HepG2 (cell line): ENCODE results near the gene TLE7. TPM values are rescaled to one million over a fixed set of nuclear protein-coding genes. Genes with fewer than 3 reads are reported as not detected.
A peak's percentile ranks its signal among the peaks of the same experiment; 100 is the strongest.

Source experiments
- ELF4 ChIP-seq: sonication (generic); formaldehyde crosslinking; IDR thresholded peaks from 2 replicates; pipeline ENCODE4 v1.5.0; 2020; ENCODE audit warnings: missing genetic modification reagents, mild to moderate bottlenecking, moderate library complexity, borderline replicate concordance
- GLI4 ChIP-seq: sonication (generic); formaldehyde crosslinking; IDR thresholded peaks from 2 replicates; pipeline ENCODE4 v1.5.1; 2020; ENCODE audit warnings: missing genetic modification reagents, mild to moderate bottlenecking, moderate library complexity, borderline replicate concordance
- HDAC1 ChIP-seq: sonication (generic); formaldehyde crosslinking; IDR thresholded peaks from 2 replicates; pipeline ENCODE4 v1.5.1; 2020; ENCODE audit warnings: mild to moderate bottlenecking, missing genetic modification reagents
- JARID2 ChIP-seq: sonication (generic); formaldehyde crosslinking; IDR thresholded peaks from 2 replicates; pipeline ENCODE4 v1.8.1; 2023; ENCODE audit warnings: missing genetic modification reagents, inconsistent platforms; ENCODE audit not compliant: insufficient replicate concordance
- MTA3 ChIP-seq: sonication (generic); formaldehyde crosslinking; IDR thresholded peaks from 2 replicates; pipeline ENCODE4 v1.4.0; 2020; ENCODE audit warnings: missing genetic modification reagents
- MTF2 ChIP-seq: sonication (generic); formaldehyde crosslinking; IDR thresholded peaks from 2 replicates; pipeline ENCODE4 v1.5.0; 2020; ENCODE audit warnings: missing genetic modification reagents, borderline replicate concordance
- NFE2 ChIP-seq: sonication (generic); formaldehyde crosslinking; IDR thresholded peaks from 2 replicates; pipeline ENCODE4 v1.4.0; 2020; ENCODE audit warnings: missing genetic modification reagents
- POLR2A ChIP-seq, 2 experiments: IDR thresholded peaks; 2 replicates each; pipeline ENCODE4 v1.6.1; 2011; ENCODE audit warnings: low read depth in 2 of 2, low read length in 2 of 2, mild to moderate bottlenecking in 1 of 2, moderate library complexity in 1 of 2; ENCODE audit not compliant: insufficient read depth in 1 of 2
- RARA ChIP-seq: IDR thresholded peaks from 2 replicates; pipeline ENCODE4 v1.6.1; 2016; ENCODE audit warnings: missing genetic modification reagents, missing compliant biosample characterization
- RFX1 ChIP-seq: fragments of 450-650 bp; IDR thresholded peaks from 2 replicates; pipeline ENCODE4 v1.6.1; 2017
- SAP130 ChIP-seq: IDR thresholded peaks from 2 replicates; pipeline ENCODE4 v1.6.1; 2016; ENCODE audit warnings: low read depth
- TAF1 ChIP-seq: sonication (generic); formaldehyde crosslinking; IDR thresholded peaks from 2 replicates; pipeline ENCODE4 v1.4.0; 2020; ENCODE audit warnings: missing genetic modification reagents
- ZFAT ChIP-seq: sonication (generic); formaldehyde crosslinking; conservative IDR thresholded peaks from 2 replicates; pipeline ENCODE4 v1.8.1; 2023; ENCODE audit warnings: missing genetic modification reagents, inconsistent platforms
- ZNF124 ChIP-seq: sonication (generic); formaldehyde crosslinking; IDR thresholded peaks from 2 replicates; pipeline ENCODE4 v1.4.0; 2020; ENCODE audit warnings: missing genetic modification reagents
- ZNF160 ChIP-seq: sonication (generic); formaldehyde crosslinking; IDR thresholded peaks from 2 replicates; pipeline ENCODE4 v1.8.0; 2022; ENCODE audit warnings: mild to moderate bottlenecking, inconsistent platforms, missing genetic modification reagents
- ZNF652 ChIP-seq: IDR thresholded peaks from 2 replicates; pipeline ENCODE4 v1.6.1; 2016; ENCODE audit warnings: low read depth, borderline replicate concordance
- ZNF75D ChIP-seq: sonication (generic); formaldehyde crosslinking; IDR thresholded peaks from 2 replicates; pipeline ENCODE4 v1.8.1; 2023; ENCODE audit warnings: missing genetic modification reagents, mild to moderate bottlenecking, borderline replicate concordance
- ZNF782 ChIP-seq: sonication (generic); formaldehyde crosslinking; IDR thresholded peaks from 2 replicates; pipeline ENCODE4 v1.4.0; 2020; ENCODE audit warnings: missing genetic modification reagents, mild to moderate bottlenecking, borderline replicate concordance
- ZNF891 ChIP-seq: sonication (generic); formaldehyde crosslinking; IDR thresholded peaks from 2 replicates; pipeline ENCODE4 v1.5.0; 2020; ENCODE audit warnings: mild to moderate bottlenecking, missing genetic modification reagents
- polyA plus RNA-seq, 8 experiments: library from polyadenylated mRNA; depleted of rRNA in 3 of 8; stranded (reverse) in 7 of 8; unstranded in 1 of 8; fragments of >200 nt; fragmentation: Illumina TruSeq in 4 of 8; extraction: Trizol in 4 of 8; gene quantifications; 2 replicates each; pipeline versions ENCODE4 v1.2.1 to v1.2.3, GENCODE V29; 2011 to 2016; ENCODE audit warnings: low read depth in 4 of 8, missing spikeins in 1 of 8, mixed read lengths in 1 of 8; ENCODE audit not compliant: insufficient read depth in 1 of 8
- total RNA-seq, 5 experiments: library from RNA; depleted of rRNA; stranded (reverse); fragments of >200 nt; fragmentation: Illumina TruSeq; extraction: Trizol; gene quantifications; 2 replicates each; pipeline ENCODE4 v1.2.3, GENCODE V29; 2016; ENCODE audit warnings: low read depth in 1 of 5
- TF ChIP-seq, protein P1 (sequence below): sonication (generic); formaldehyde crosslinking; IDR thresholded peaks from 2 replicates; pipeline ENCODE4 v1.9.0; 2022; ENCODE audit warnings: missing genetic modification reagents, mild to moderate bottlenecking, borderline replicate concordance
- TF ChIP-seq, protein P2 (sequence below): sonication (generic); formaldehyde crosslinking; IDR thresholded peaks from 2 replicates; pipeline ENCODE4 v1.4.0; 2020; ENCODE audit warnings: mild to moderate bottlenecking, missing genetic modification reagents
- TF ChIP-seq, protein P3 (sequence below): sonication (generic); formaldehyde crosslinking; IDR thresholded peaks from 2 replicates; pipeline ENCODE4 v1.8.0; 2022; ENCODE audit warnings: missing genetic modification reagents, low read depth, mild to moderate bottlenecking, borderline replicate concordance
- TF ChIP-seq, protein P4 (sequence below): sonication (generic); formaldehyde crosslinking; IDR thresholded peaks from 2 replicates; pipeline ENCODE4 v1.4.0; 2020; ENCODE audit warnings: missing genetic modification reagents
- TF ChIP-seq, protein P5 (sequence below): sonication (generic); formaldehyde crosslinking; IDR thresholded peaks from 2 replicates; pipeline ENCODE4 v1.4.0; 2020; ENCODE audit warnings: mild to moderate bottlenecking, missing genetic modification reagents
- TF ChIP-seq, protein P6 (sequence below), 2 experiments: IDR thresholded peaks; 2 replicates each; pipeline ENCODE4 v1.6.1; 2011 to 2012; ENCODE audit warnings: low read length in 2 of 2, borderline replicate concordance in 1 of 2, low read depth in 1 of 2, mild to moderate bottlenecking in 1 of 2, moderate library complexity in 1 of 2

TLE7 gene
- total and polyA plus RNA-seq, 2 of the 13 experiments (the other 11 are each of a cell fraction or from before 2014, with no cell fraction given) = not detected

DNA sequence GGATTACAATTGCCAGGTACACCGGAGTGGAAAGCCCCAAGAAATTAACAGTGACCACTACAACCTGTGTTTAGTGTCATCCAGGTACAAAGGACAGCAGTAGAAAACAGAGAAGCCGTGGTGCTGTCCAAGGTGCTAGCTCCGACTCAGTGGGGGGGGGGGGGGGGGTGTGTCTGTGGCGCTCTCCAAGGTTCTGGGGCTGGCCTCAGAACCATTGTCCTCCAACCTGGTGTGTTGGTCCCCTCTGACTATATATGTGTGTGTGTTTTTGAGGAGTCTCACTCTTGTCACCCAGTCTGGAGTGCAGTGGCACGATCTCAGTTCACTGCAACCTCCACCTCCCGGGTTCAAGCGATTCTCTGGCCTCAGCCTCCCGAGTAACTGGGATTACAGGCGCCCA is 26.0 kb upstream of the TLE7 start (continued):
- TF ChIP-seq, protein P1, sequence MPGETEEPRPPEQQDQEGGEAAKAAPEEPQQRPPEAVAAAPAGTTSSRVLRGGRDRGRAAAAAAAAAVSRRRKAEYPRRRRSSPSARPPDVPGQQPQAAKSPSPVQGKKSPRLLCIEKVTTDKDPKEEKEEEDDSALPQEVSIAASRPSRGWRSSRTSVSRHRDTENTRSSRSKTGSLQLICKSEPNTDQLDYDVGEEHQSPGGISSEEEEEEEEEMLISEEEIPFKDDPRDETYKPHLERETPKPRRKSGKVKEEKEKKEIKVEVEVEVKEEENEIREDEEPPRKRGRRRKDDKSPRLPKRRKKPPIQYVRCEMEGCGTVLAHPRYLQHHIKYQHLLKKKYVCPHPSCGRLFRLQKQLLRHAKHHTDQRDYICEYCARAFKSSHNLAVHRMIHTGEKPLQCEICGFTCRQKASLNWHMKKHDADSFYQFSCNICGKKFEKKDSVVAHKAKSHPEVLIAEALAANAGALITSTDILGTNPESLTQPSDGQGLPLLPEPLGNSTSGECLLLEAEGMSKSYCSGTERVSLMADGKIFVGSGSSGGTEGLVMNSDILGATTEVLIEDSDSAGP (CRISPR knock-in tag) = no peak
- TF ChIP-seq, protein P2, sequence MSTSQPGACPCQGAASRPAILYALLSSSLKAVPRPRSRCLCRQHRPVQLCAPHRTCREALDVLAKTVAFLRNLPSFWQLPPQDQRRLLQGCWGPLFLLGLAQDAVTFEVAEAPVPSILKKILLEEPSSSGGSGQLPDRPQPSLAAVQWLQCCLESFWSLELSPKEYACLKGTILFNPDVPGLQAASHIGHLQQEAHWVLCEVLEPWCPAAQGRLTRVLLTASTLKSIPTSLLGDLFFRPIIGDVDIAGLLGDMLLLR = no peak
- TF ChIP-seq ZNF75D (CRISPR knock-in tag) (peak; percentile 95), TAF1 (CRISPR knock-in tag) (0 out of 2 replicates have a peak, but pooled peaks have one; percentile 25), ZFAT (peak; percentile 68; the same call in 1 of the 2 replicates), ZNF160 (peak; percentile 94; the same call in 1 of the 2 replicates), ZNF782 (CRISPR knock-in tag) (peak; percentile 76; the same call in 1 of the 2 replicates), POLR2A (IDR thresholded peaks at IDR 0.05; ENCODE audit: insufficient read depth in 1 of 2, low read depth in 2 of 2, low read length in 2 of 2) (no peak), SAP130 (peak; percentile 92), JARID2 (CRISPR knock-in tag) (peak; percentile 77), ZNF124 (CRISPR knock-in tag) (peak; percentile 90), GLI4 (peak; percentile 98; the same call in 1 of the 2 replicates), ZNF891 (CRISPR knock-in tag) (peak; percentile 88; the same call in 1 of the 2 replicates), HDAC1 (CRISPR knock-in tag) (peak; percentile 77), MTF2 (no peak), RFX1 (no peak), ELF4 (CRISPR knock-in tag) (peak; percentile 92), NFE2 (CRISPR knock-in tag) (0 out of 2 replicates have a peak, but pooled peaks have one; percentile 41), MTA3 (CRISPR knock-in tag) (0 out of 2 replicates have a peak, but pooled peaks have one; percentile 84), RARA (CRISPR knock-in tag) (peak; percentile 83), ZNF652 (CRISPR knock-in tag) (no peak)
- TF ChIP-seq, protein P3, sequence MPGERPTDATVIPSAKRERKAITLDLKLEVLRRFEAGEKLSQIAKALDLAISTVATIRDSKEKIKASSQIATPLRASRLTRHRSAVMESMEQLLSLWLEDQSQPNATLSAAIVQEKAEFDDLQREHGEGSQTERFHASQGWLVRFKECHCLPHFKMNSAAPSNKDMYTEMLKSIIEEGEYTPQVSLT = peak; percentile 70; the same call in 1 of the 2 replicates
- TF ChIP-seq, protein P4, sequence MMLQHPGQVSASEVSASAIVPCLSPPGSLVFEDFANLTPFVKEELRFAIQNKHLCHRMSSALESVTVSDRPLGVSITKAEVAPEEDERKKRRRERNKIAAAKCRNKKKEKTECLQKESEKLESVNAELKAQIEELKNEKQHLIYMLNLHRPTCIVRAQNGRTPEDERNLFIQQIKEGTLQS = peak; percentile 85
- TF ChIP-seq, protein P5, sequence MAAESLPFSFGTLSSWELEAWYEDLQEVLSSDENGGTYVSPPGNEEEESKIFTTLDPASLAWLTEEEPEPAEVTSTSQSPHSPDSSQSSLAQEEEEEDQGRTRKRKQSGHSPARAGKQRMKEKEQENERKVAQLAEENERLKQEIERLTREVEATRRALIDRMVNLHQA (CRISPR knock-in tag) = 0 out of 2 replicates have a peak, but pooled peaks have one; percentile 59
- TF ChIP-seq, protein P6, sequence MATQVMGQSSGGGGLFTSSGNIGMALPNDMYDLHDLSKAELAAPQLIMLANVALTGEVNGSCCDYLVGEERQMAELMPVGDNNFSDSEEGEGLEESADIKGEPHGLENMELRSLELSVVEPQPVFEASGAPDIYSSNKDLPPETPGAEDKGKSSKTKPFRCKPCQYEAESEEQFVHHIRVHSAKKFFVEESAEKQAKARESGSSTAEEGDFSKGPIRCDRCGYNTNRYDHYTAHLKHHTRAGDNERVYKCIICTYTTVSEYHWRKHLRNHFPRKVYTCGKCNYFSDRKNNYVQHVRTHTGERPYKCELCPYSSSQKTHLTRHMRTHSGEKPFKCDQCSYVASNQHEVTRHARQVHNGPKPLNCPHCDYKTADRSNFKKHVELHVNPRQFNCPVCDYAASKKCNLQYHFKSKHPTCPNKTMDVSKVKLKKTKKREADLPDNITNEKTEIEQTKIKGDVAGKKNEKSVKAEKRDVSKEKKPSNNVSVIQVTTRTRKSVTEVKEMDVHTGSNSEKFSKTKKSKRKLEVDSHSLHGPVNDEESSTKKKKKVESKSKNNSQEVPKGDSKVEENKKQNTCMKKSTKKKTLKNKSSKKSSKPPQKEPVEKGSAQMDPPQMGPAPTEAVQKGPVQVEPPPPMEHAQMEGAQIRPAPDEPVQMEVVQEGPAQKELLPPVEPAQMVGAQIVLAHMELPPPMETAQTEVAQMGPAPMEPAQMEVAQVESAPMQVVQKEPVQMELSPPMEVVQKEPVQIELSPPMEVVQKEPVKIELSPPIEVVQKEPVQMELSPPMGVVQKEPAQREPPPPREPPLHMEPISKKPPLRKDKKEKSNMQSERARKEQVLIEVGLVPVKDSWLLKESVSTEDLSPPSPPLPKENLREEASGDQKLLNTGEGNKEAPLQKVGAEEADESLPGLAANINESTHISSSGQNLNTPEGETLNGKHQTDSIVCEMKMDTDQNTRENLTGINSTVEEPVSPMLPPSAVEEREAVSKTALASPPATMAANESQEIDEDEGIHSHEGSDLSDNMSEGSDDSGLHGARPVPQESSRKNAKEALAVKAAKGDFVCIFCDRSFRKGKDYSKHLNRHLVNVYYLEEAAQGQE (IDR thresholded peaks at IDR 0.05; ENCODE audit: borderline replicate concordance in 1 of 2, low read depth in 1 of 2, low read length in 2 of 2) = peak; percentile 92 to 98
